T47D (cell line): ENCODE data around the gene PFDN5.
A peak's percentile ranks its signal among the peaks of the same experiment; 100 is the strongest.

Source experiments
- DNase-seq, 2 experiments: peaks; one replicate each; pipeline versions ENCODE4 v3.0.0 to v3.0.0-alpha.2; 2011 to 2012; ENCODE audit warnings: low read depth in 1 of 2, low spot score in 1 of 2
- JUND ChIP-seq: IDR thresholded peaks from 2 replicates; pipeline ENCODE4 v1.6.1; 2012; ENCODE audit warnings: low read depth
- in situ Hi-C: cut with HindIII; loops from 2 replicates; pipeline ENCODE4 v1.10.0; 2016; ENCODE audit warnings: low sequenced_read_pairs, low pct_unique_long_range_greater_than_20kb

Gene PFDN5

GRCh38 chr12:53295070-53295890, at the start of gene PFDN5:
PFDN5 (plus strand) TSS chr12:53295542; CDS start chr12:53295568, 26 bp downstream.
- in situ Hi-C loops, result no loop called here
- peak; percentile 86 to 94 for DNase-seq
- no peak for TF ChIP-seq JUND

- TF ChIP-seq JUND, result no peak
- in situ Hi-C loops, result no loop called here
- DNase-seq, result peak; percentile 75 to 96
These were observed 43.6 kb upstream of the PFDN5 start for GRCh38 chr12:53251477-53252348.

- in situ Hi-C loops, result no loop called here
- peak; percentile 92 to 98 for DNase-seq
- TF ChIP-seq JUND, result no peak
These were observed 42.9 kb upstream of the PFDN5 start for GRCh38 chr12:53252349-53252916.

- in situ Hi-C loops, result no loop called here
- no peak for DNase-seq
- TF ChIP-seq JUND, result no peak
These were observed 42.0 kb upstream of the PFDN5 start for GRCh38 chr12:53253298-53253697.

- DNase-seq, result no peak
- in situ Hi-C loops, result no loop called here
- TF ChIP-seq JUND, result no peak
These were observed 40.4 kb upstream of the PFDN5 start for GRCh38 chr12:53254816-53255545.

GRCh38 chr12:53255996-53256395, 39.3 kb upstream of the PFDN5 start:
- in situ Hi-C loops, result no loop called here
- no peak for TF ChIP-seq JUND
- DNase-seq, result no peak

GRCh38 chr12:53258541-53259539, 36.5 kb upstream of the PFDN5 start:
- no peak for DNase-seq
- TF ChIP-seq JUND, result no peak
- in situ Hi-C loops, result no loop called here

GRCh38 chr12:53259891-53260290, 35.5 kb upstream of the PFDN5 start:
- DNase-seq, result no peak
- in situ Hi-C loops, result no loop called here
- no peak for TF ChIP-seq JUND

- DNase-seq, result no peak
- TF ChIP-seq JUND, result no peak
- in situ Hi-C loops, result no loop called here
These were observed 29.6 kb upstream of the PFDN5 start for GRCh38 chr12:53265783-53266182.

- no peak for TF ChIP-seq JUND
- in situ Hi-C loops, result no loop called here
- no peak for DNase-seq
These were observed 27.9 kb upstream of the PFDN5 start for GRCh38 chr12:53267306-53267998.
